Stimulated activated CD4-positive, alpha-beta T cell treated with anti-CD3 and anti-CD28 coated beads, Interleukin-15, amount 100 ng/mL, for 1 hour (primary cell): ENCODE data around the gene TNFRSF13B.
"Not testable (repeated sequence)": the region's sequence is repeated elsewhere in the genome, so short reads cannot be mapped to it uniquely, and the experiment has no call there.

Experiments used
- DNase-seq, 2 donors: peaks; one replicate each; pipeline ENCODE4 v3.0.0-alpha.2; 2020; ENCODE audit warnings: low read depth in 1 of 2, low spot score in 1 of 2

Gene TNFRSF13B

DNA sequence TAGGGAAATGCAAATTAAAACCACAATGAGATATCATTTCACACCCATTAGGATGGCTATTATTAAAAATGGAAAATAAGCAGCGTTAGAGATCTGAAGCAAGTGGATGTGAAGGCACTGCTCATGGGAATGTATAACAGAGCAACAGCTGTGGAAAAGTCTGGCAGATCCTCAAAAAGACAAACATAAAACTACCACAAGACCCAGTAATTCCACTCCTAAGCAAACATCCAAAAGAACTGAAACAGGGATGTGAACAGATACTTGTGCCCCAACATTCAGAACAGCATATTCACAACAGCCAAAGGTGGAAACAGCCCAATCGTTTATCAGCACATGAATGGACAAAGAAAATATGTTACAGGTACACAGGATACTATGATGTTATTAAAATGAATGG, 10.9 kb downstream of the TNFRSF13B start:
- not testable (repeated sequence) for DNase-seq

DNA sequence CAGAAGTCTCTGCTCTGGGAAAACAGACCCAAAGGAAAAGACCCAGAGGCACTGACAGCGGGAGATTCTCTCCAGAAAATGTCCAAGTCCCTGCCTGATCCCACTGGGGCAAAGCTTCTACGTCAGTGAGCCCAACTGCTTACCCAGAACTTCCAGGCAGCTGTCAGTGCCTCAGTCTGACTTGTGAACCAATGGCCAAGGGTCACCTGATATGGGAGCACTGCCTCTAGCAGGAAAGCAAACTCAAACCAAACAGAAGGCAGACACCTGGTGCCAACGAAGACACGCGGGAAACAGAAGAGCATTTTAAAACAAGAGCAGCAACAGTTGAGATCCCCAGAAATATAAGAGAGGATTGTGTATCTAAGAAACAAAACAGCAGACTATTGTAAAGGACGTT, 16.9 kb downstream of the TNFRSF13B start:
- DNase-seq: not testable (repeated sequence)

DNA sequence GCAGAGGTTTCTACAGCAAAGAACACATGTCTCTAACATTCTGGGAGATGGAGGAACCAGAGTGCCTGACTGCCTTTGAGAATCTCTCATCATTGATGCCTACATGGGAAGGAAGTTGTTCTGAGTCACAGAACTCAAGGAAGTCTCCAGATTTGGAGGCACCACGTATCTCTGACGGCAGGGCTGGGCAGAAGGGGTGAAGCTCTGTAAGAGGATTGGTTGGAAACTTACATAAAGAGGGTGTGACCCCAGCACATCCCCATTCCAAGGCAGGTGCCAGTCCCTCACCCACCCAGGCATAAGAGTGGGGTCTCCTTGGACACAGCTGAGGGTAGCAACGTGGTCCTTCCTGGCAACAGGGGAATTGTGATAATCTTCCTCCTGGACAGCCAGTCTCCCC, 17.4 kb downstream of the TNFRSF13B start:
- no peak for DNase-seq

DNA sequence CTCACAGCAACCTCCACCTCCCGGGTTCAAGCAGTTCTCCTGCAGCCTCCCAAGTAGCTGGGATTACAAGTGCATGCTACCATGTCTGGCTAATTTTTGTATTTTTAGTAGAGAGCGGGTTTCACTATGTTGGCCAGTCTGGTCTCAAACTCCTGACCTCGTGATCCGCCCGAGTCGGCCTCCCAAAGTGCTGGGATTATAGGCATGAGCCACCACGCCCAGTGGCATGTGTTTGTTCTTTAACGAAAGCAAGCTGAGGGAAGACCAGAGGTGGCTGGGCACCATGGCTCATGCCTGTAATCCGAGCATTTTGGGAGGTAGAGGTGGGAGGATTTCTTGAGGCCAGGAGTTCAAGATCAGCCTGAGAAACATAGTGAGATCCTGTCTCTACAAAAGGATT, 18.1 kb downstream of the TNFRSF13B start:
- DNase-seq: no peak

DNA sequence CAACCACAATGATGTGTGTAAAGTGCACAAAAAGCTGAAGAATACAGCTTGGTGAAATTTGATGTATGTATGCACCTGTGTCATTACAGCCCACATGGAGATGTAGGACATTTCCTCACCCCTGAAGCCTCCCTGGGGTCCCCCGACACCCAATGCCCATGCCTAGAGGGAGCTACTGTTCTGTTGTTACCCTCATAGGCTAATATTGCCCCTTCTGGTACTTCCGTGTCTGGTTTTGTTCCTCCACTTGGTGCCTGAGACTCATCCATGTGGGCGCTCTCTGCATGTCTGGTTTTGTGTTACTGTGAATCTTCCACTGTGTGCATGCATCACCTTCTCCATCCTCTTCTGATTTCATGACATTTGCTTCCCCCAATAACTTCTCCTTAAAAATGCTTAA, 18.6 kb downstream of the TNFRSF13B start:
- DNase-seq: no peak

DNA sequence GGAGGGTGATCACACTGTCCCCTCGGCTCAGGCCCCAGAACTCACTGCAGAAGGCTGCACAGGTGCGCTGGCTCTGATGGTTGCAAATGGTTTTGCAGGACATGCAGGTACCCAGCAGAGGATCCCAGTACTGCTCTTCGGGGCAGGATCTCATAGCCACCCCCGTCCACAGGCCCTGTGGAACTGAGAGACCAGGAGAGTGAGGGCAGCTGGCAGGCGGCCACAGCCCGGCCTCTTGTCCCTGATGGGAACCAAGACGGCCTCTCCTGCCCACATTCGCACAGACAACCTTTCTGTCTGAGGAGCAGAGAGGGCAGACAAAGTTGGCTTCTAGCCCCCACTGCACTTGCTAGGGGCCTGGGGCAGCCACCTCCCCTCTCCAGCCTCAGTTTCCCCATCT, 19.5 kb downstream of the TNFRSF13B start:
- no peak for DNase-seq

DNA sequence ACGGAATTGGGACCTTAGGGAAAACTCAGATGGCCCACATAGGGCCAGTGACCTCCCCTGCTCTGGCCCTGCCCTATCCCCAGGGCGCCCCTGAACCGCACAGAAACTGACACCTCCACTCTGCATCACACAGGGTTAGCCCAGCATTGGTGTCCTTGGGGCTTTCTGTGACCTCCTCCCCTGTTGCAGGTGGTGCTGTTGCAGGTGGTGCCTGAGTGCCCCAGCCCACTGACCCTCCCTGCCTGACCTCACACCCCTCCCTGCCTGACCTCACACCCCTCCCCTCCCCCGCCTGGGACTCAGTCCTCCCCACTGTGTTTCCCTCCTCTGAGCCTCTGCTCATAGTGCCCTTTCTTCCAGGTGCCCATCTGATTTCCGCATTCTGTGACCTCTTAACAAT, 21.4 kb downstream of the TNFRSF13B start:
- DNase-seq: no peak

DNA sequence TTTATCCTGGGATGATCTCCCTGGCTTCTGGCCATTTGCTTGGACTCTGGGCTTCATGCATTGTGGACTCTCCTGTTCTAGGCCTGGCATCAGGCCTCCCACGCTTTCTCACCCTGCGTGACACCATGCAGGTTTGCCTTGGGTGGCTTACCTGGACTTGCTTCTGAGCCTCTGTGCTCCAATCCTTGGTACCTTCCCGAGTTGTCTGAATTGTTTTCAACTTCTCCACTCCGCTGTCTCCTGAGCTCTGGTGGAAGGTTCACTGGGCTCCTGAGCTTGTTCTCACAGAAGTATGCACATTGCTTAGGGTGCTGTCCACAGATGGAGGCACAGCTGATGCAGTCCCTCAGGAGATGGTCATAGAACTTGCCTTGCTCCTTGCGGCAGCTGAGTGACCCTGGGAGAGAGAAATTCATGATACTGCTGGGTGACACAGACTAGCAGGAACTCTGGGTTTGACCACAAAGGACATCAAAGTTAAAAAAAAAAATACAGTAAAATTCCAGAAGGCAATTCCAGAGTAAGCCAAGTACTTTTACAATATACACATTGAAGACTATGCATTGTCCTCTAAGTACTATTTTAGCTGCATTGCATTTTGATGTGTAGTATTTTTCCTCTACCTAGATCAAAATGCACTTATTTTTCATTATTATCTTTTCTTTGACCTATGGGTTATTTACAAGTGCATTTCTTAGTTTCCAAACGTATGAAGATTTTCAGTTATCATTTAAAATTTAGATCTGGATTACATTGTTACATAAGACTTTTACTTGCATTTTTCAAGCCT, 23.1 kb downstream of the TNFRSF13B start:
- no peak for DNase-seq

DNA sequence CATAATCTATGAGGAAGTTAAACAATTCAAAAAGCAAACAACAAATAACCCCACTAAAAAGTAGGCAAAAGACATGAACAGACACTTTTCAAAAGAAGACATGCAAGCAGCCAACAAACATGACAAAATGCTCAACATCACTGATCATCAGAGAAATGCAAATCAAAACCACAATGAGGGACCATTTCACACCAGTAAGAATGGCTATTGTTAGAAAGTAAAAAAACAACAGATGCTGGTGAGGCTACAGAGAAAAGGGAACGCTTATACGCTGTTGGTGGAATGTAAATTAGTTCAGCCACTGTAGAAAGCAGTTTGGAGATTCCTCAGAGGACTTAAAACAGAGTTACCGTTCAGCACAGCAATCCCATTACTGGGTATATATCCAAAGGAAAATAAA, 24.4 kb downstream of the TNFRSF13B start:
- DNase-seq: no peak

DNA sequence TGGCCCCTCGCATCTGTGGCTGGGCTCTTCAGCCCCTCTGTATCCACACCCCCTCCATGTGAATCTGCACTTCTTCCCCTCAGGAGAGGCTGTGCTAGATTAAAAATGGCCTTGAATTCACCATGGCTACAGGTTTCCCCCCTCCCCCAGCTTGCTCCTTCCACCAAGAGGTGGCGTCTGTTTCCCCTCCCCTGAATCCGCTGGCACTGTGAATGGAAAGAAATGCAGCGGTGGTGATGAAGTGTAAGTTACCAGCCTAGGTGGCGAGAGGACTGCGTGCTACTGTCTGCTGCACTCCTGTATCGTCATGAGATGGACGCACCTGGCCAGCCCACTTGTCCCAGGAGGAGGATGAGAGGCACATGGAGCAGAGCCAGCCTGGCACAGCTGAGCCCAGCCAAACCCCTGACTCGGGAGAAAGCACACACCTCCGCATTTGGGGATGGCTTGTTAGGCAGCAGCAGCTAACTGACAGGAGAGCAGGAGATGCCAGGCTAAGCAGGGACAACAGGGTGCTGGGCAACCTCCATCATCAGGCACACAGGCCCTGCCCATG, 26.2 kb downstream of the TNFRSF13B start:
- no peak for DNase-seq

DNA sequence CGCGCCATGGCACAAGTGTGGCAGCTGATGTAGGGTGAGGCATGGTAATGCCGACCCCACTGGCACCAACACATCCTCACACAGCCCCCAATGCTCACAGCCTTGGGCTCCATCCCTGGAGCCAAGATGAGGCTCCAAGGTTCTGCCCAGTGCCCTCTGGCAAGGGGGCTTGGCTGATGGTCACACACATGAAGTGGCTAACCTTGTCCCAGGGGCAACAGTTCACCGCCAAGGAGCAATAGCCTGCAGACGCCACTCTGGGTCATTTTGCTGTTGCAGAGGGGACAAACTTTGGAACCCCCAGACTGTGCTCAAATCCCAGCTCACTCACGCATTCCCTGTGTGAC, 26.8 kb downstream of the TNFRSF13B start:
- no peak for DNase-seq

DNA sequence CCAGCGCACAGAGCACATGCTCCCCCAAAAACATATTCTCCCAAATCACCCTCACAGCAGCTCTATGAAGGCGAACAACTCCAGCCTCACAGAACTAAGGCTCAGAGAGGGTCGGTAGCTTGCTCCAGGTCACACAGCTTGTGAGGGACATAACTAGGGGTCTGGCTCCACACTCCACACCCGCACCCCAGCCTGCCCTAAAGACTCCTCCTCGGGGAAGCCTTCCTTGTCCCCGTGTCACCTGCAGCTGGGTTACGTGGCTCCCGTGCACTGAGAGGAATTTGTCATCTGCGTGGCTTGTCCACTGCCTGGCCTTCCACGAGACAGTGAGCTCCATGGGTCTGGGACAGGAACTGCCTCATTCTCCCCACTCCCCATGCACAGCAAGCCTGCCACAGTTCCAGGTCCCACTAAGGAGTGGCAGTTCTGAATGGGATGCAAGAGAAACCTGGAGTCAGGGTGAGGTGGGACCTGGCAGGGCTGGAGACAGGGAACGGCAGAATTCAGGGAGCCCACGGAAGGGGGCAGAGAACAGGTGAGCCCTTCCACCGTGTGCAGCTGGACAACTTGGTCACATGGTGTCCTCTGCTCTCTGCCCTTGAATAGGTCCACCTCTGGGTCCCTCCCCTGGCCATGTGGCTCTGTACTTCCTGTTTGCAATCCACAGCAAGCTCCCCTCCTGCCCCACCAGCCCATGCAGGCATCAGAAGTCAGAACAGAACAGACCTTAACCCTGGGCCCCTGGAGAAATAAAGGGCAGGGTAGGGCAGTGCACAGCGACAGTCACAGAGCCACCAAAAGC, 27.4 kb downstream of the TNFRSF13B start:
- no peak for DNase-seq

DNA sequence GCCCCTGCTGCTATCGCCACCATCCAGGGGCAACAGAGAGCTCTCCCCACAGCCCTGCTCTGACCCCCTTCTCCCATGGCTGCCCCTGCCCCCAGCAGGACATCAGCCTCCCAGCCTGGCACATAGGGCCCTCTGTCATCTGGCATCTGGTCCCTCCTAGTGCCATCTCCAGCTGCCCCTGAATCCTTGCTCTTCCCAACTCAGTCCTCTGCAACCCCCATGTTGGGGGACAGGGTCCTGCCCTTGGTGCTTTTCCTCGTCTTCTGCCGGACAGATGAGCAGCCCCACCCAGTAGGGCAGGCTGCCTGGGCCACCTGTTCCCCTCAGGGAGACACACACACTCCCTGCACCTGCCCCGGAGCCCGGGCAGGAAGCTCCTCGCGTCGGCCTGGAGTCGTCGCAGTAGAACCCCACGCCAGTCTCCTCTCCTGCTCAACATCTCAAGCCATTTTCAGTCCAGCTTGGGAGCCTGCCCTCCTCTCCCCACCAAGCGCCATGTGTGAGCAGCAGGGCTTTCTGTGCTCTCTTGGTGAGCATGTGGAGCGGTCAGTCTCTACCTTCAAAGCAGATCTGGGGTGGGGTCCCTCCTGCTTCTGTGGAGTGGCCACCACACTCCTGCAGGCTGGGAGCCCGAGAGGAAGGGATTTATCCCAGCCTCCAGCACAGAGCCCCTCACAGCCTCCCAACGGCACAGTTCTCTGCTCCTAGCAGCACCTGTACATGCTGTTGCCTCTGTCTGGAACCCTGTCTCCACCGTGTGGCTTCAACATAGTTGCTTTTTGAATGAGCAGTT, 28.2 kb downstream of the TNFRSF13B start:
- no peak for DNase-seq

DNA sequence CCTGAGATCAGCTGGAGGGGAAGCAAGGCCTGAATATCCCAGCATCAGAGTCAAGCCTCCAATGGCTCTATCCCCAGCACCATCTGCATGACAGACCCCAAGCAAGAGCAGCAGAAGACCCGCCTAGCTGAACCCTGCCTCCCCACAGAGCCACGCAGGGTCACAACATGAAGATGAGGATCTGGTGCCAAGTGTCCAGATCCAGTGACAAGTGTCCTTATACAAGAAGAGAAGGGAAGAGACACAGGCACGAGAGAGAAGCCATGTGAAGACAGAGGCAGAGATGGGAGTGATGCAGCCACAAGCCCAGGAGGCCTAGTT, 28.9 kb downstream of the TNFRSF13B start:
- no peak for DNase-seq

DNA sequence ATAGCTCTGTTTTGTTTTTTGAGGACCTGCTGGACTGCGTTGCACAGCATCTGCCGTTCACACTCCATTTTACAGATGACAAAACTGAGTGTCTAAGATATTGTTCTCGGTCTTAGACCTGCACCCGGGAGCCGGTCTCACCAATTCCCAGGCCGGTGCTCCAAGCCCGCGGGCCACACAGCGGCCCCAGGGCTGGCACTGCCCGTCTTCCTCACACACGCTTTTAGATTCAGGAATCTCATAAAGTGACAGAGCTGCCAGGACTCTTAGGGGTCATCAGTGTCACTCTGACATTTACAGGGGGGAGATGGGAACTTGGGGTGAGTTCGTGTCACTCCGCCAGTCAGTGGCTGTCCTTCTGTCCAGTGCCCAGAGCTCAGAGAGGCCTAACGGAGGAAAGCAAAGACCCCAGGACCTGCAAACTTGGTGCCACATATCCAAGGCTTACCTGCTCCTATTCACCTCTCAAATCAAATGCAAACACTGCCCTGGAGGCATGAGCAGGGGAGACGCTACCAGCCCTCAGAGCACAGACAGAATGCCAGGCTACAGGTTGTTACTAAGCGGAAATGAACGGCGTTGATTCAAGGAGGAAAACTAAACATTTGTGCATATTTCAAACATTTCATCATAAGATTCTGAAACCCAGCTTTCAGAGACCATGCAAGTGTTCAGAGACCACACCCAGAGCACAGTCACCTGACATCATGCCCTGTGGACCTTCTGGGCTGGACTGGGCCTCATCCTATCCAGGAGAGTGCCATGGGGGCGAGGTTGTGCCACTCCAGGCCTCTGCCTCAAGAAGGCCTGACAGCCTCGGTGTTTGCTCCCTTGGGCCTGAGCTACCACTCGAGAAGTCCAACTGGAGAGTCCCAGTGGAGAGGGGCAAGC, 29.5 kb downstream of the TNFRSF13B start:
- no peak for DNase-seq

DNA sequence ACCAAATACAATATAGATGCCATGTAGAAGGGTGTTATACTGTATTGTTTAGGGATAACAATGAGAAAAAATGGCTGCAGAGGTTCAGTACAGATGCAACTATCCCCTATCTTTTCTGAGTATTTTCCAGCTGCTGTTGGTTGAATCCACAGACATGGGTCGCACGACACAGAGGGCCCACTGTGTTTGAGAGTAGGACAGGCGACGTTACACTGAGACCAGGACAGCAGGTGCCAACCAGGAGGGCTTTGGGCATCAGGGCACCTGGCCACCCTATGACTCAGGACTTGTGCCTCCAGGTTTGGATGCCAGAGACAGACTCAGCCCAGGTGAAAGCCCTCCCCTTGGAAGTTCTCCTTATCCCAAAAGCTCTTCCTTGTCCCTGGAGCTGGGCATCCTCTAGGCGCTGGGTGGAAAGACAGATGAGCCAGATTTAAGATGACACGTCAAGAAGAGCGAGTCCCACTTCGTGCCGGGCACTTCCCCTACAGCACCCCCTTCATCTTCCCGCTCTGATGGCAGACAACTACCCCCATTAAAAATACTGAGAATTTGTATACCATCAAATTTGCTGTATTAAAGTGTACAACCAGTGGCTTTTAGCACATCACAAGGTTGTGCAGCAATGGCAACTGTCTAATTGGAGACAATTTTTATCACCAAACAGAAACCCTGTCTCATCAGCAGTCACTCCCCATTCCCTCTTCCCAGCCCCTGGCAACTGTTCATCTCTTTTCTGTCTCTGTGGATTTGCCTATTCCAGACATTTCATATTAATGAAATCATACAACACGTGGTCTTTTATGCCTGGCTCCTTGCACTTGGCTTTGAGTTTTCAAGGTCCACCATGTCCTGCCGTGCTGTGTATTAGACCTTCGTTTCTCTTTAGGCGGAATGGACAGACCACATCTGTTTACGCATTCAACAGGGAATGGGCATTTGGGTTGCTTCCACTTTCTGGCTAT, 30.6 kb downstream of the TNFRSF13B start:
- DNase-seq: no peak

DNA sequence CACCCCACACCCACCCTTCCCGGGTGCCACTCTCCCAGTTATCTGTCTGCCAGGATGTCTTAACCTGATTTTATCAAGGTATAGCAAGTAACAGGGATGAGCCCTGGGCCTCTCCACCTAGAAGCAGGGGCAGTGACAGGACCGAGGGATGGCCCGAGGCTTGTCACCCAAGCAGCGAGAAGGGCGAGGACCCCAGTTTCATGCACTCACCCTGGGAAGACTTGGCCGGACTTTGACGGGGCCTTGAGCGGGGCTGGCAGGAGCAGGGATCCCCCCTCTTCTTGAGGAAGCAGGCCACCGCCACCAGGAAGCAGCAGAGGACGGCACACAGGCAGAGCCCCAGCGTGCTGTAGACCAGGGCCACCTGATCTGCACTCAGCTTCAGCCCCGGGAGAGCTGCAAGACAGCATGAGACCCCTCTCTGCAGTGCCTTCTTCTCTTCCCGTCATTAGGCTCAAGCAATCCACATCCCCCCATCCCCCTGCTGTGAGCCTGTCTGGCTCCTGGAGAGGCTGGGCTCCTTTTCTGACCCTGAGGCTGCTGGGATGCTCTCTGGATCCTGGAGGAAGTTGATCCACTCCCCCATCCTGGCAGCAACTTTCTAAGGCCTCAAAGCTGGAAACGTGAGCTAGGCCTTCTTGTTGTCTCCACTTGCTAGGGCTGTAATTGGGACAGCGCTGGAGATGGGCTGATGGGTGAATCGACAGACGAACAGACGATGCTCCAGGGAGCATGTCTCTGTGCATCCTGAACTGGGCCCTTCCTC, 31.6 kb downstream of the TNFRSF13B start:
- DNase-seq: no peak

DNA sequence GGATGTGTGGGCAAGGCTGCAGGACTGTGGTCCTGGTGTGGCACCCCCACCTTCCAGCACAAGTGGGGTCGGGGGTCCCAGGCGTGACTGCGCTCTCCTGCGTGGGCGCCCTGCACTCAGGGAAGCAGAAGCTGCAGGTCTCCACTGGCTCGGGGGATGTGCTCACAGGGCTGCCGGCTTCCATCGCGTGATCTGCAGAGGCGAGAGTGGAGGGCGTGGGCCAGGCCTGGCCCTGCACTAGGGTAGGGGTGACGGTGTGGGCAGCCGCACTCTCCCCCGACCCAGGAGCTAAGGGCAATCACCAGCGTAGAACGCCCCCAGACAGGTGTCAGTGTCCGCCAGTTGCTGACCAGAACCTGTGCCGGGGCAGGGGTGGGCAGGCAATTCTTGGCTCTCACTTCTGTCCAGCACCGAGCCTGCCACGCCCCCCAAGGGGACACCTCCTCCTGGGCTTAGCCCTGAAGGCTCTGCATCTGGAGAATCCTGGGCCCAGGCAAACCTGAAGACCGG, 32.3 kb downstream of the TNFRSF13B start:
- DNase-seq: no peak

DNA sequence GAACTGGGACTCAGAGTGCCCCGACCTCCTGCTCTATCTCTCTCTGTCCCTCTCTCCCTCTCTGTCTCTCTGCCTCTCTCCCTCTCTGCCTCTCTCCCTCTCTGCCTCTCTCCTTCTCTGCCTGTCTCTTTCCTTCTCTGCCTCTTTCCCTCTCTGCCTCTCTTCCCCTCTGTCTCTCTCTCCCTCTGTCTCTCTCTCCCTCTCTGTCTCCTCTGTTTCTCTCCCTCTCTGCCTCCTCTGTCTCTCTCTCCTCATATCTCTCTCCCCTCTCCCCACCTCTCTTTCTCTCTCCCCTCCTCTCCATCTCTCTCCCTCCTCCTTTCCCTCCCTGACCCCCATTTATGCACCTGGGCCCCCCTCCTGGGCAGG, 32.7 kb downstream of the TNFRSF13B start:
- DNase-seq: no peak
